Heart left ventricle (tissue), 13 donors: ENCODE data around the gene SH3PXD2A.

Source experiments
- POLR2A ChIP-seq, 2 donors: fragments of 450-650 bp; IDR thresholded peaks; one replicate each; pipeline ENCODE4 v1.6.1; 2017; ENCODE audit warnings: antibody characterized with exemption in 2 of 2, mild to moderate bottlenecking in 2 of 2, moderate library complexity in 2 of 2
- TF ChIP-seq, protein P1 (sequence below), 12 donors: fragments of 200-600 bp; sonication (generic) in 4 of 12; IDR thresholded peaks; one replicate each; pipeline versions ENCODE4 v1.5.0 to v1.8.0; 2018 to 2022; ENCODE audit warnings: antibody characterized with exemption in 12 of 12, mild to moderate bottlenecking in 5 of 12
- donor health status: ischemic (EF 13 %, LVEDD 7.1; RV severe dilation, severe dysfunction).
- donor health status: DM: no; HTN: yes; CAD: no.
- donor health status: DM: no; HTN: no; CAD: no.
- donor health status: ischemic (EF 25% LVEDD 6.9; RV normal size, moderate dysfunction).
- donor health status: ischemic (EF 25% LVEDD 5.7; RV mildly dilated, moderate dysfunction).
- donor health status: ischemic (EF 35%, LVEDD 5.7; RV mildly dilated, moderate dysfunction).
- donor health status: nonischemic (EF 11% LVEDD 7.7; RV severe dilation, severe dysfunction).
- donor health status: DM: yes; HTN: yes; CAD: no.
- donor health status: PGD.
- donor health status: ischemic (EF 29% LVEDD 5.4; RV normal size, mild dysfunction).
- donor health status: nonischemic (EF 23%, LVEDD 6.1; RV moderate dilation, normal function).

DNA sequence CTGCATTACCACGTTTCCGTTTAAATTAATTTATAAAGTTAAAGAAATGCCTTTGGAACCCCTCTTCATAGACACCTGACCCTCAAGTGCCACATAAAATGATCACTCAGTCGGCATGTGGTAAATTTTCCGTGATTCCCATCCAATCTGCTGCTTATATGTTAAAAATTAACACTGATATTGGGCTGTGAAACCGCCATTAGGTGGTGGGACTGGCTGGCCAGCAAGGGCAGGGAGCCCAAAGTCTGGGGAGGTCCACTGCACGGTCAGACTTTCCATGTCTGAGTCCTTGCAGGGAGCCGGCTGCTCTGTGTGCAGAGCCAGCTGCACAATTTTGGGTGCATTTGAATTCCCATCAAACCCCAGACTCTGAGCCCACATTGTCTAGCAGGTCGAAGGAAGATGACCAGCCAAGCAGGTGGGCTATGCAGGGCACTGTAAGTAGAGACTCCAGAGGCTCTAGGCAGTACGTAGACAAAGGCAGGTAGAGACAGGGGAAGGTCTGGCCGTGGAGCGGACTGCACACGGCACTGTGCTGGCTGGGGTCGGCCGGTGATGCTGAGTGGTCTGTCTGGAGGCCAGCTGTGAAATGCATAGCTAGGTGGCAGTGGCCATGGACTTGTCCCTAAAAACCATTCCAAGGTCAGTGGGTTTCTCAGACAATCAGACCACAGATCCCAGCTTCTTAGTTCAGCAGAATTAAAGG, 122.9 kb downstream of the SH3PXD2A start:
- TF ChIP-seq POLR2A (IDR thresholded peaks at IDR 0.05) = no peak
- TF ChIP-seq, protein P1, sequence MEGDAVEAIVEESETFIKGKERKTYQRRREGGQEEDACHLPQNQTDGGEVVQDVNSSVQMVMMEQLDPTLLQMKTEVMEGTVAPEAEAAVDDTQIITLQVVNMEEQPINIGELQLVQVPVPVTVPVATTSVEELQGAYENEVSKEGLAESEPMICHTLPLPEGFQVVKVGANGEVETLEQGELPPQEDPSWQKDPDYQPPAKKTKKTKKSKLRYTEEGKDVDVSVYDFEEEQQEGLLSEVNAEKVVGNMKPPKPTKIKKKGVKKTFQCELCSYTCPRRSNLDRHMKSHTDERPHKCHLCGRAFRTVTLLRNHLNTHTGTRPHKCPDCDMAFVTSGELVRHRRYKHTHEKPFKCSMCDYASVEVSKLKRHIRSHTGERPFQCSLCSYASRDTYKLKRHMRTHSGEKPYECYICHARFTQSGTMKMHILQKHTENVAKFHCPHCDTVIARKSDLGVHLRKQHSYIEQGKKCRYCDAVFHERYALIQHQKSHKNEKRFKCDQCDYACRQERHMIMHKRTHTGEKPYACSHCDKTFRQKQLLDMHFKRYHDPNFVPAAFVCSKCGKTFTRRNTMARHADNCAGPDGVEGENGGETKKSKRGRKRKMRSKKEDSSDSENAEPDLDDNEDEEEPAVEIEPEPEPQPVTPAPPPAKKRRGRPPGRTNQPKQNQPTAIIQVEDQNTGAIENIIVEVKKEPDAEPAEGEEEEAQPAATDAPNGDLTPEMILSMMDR (IDR thresholded peaks at IDR 0.05) = no peak
